Endothelial cell of hepatic sinusoid (primary cell): Measurements from ENCODE around the gene TSR3.
"Not testable (repeated sequence)": the region's sequence is repeated elsewhere in the genome, so short reads cannot be mapped to it uniquely, and the experiment has no call there.

Experiments
- in situ Hi-C: cut with HindIII; loops from 2 replicates; pipeline ENCODE4 v1.10.0; 2017; ENCODE audit warnings: low sequenced_read_pairs

TSR3 gene

DNA sequence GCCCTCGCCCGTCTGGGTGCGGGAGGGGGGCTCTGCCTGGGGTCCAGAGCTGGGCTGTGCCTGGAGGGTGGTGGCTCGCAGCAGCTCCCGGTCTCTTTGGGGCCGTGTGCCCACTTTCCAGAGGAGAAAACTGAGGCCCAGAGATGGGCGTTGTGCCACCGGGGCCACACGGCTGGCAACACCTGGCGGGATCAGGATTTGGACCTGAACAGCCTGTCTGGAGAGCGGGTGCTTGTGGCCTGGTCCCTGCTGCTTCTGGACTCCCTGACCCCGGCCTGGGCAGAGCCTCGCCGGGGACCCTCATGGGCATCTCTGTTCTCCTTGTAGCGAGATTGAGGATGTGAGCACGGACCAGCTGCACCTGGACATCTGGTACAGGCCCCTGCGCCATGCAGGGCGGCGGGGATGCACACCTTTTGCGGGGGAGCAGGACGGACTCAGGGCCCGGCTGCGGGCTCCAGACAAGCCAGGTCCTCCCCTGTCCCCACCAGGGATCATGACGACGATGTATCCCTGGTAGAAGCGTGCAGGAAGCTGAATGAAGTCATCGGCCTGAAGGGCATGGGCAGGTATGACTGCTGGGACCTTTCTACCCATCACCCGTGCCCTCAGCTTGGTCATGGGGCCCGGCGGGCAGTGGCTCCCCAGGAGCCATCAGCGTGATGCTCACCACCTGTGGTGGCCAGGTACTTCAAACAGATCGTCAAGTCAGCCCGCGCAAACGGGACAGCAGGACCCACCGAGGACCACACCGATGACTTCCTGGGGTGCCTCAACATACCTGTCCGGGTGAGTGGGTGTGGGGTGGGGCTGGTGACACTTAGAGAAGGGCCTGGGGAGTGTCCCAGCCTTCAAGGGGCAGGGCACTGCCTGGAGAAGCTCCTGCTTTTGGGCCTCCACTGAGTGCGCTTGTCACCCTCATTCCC, 9.9 kb downstream of the TSR3 start:
- in situ Hi-C loops = no loop called here

DNA sequence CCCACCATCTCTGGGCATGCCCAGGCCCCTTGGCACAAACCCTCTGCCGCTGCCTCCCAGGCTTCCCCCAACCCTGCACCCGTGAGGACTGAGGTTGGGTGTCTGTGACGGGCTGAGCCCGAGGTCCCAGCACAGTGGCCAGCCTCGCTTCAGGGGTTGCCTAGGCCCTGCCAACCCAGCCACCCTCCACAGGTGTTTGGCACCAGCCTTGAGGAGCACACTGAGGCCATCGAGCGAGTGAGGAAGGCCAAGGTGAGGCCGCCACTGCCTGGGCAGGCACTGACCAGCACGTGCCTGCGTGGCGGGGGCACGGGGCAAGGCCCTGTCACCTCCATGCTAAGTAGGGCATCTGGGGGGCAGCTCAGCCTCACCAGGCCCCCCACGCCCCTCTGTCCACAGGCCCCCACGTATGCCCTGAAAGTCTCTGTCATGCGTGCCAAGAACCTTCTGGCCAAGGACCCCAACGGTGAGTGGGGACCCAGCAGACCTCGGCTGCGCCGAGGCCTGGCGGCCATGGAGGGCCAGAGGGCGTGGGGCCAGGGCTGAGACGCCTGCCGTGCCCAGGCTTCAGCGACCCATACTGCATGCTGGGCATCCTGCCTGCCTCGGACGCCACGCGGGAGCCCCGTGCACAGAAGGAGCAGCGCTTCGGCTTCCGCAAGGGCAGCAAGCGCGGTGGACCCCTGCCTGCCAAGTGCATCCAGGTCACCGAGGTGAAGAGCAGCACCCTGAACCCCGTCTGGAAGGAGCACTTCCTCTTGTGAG, 10.8 kb downstream of the TSR3 start:
- in situ Hi-C loops = no loop called here

DNA sequence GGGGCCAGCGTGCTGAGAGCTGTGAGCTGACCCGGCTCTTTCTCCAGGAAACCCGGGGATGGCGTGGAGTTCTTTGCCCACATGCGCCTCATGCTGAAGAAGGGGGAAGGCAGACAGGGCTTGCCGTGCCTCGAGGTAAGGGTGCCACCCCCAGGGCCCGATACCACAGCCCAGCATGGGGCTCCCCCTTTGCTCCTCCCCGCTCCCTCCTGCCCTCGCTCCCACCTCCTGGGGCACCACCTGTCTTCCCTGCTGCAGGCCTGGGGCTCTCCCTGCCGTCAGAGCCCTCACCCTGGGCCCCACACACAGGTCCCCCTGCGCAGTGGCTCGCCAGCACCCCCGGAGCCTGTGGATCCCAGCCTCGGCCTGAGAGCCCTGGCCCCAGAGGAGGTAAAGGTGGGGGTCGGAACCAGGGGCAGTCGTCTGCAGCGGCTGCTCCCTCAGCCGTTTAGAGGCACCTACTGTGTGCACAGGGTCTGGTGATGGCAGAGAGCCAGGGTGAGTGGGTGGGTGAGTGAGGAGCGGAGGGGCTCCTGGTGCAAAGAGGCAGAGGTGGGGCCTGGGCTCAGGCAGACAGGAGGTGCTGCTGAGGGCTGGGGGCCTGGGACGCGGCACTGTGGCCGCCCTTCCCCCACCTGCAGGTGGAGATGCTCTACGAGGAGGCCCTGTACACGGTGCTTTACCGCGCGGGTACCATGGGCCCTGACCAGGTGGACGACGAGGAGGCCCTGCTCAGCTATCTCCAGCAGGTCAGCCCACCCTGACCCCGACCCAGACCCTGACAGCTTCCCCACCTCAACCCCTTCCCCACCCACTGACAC, 12.6 kb downstream of the TSR3 start:
- in situ Hi-C loops = no loop called here

DNA sequence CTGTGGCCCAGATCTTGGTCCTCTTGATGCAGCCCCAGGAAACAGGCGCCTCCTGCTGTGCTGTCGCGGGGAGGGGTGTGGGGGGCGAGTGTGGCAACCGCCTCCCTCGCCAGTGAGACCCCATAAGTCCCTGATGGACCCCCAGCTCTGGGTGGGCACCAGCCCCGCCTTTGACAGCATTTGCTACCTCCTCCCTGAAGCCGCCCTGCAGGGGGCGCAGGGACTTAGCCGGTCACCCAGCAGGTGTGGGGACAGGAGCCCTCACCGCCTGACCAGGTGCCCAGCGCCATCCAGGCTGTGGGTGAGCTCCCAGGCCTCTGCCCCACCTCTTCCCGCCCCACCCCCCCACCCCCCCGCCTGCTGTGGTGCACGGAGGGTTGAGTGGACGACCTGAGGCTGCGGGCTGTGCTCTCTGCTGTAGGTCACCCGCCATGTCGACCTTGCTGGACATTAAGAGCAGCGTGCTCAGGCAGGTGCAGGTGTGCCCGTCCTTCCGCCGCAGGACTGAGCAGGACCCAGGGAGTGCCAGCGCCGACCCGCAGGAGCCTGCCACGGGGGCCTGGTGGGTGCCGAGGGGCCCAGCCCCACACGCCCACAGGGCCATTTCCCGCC, 13.5 kb downstream of the TSR3 start:
- in situ Hi-C loops = no loop called here

DNA sequence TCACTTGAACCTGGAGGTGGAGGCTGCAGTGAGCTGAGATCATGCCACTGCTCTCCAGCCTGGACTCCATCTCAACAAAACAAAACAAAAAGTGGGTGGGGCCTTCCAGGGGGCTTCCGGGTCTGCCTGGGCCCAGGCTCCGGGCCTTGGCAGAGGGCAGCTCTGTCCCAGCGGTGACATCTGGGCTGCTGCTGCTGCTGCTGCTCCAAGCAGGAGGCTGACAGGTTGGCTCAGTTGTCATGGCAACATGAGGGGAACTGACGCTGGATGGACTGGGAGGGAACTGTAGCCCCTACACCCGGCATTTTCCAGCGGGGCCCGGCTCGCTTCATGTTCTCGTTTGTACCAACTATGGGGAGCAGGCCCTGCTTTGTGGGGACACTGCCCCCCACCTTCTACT, 14.2 kb downstream of the TSR3 start:
- in situ Hi-C loops = no loop called here

DNA sequence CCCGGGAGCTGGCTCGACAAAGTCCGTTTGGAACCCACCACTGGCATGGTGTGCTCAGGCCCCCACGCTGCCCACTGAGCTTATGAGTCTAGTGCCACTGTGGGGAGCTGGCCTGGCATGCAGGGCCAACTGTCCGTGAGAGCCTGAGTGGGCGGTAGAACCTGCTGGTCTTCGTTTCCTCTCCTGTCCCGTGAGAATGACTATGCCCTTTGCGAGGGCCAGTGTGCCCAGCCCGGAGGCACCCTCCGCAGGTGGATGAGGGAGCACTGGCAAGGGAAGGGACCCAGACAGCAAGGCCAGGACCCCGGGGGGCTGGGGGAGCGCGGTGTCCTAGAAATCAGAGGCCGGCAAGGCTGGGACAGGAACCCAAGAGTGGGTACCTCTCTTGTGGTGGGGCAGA, 15.1 kb downstream of the TSR3 start:
- in situ Hi-C loops = no loop called here

DNA sequence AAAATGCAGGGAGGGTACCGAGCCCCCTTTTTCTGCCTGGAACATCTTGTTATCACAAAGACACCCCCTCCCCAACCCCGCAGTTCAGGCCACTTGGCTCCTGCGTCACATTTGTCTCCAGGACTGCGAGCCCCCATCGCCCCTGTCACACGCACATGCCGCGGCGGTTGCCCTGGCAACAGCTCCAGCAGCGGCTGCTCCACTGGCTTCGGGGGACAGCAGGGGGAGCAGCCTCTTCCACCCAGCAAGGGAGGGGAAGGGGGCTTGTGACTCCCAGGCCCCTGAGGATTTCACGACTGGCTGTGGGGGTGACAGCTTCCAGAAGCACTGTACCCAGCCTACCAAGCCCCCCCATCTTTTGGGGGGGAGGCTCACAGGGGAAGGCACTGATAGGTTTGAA, 15.7 kb downstream of the TSR3 start:
- in situ Hi-C loops = no loop called here

DNA sequence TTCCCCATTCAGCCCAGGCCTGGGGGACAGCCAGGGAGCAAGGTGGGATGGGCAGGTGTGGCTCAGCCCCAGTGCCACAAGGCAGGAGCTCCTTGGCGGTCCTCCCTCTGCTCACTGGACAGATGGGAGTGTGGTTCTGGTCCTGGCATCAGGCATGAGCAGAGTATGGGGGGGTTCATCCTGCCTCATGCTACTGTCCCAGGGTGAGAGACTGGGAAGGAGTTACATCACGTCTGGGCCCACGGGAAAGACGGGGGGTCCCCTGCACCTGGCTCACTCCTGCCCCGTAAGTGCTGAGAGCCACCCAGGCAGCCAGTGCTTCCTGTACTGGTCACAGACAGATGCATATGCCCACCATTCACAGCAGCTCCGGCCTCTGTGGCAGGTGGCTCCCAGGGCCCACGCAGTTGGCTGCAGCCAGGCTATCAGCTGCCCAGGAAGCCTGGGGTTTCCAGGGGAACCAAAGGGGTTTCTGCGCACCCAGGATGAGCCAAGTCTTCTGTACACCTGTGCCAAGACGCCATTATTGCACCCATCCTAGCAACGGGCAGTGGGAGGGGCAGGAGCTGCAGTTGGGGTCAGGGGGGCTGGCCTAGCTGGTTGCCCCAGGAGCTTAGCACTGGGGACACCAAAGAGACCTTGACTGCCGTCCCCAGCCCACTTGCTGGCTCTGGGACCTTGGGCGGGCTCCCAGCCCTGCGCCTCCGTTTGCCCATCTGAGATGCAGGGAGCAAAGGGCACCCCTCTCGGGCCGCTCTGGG, 16.3 kb downstream of the TSR3 start:
- in situ Hi-C loops = no loop called here

DNA sequence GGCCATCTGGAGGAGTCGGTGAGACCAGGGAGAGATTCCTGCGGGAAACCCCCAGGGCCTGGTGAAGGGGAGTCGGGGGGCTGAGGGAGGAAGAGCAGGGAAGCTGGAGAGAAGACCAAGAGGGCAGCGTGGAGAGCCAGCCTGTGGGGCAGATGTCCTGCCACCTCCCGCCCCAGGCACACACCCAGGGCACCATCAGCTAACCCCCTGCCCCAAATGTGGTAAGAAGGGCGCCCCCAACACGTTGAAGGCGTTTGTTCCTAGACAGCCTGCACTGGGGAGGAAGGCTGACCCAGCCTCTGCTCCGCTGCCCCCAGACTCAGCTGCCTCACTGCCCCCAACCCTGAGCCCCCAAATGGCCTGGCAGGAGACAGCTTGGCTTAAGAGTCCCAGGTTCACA, 16.9 kb downstream of the TSR3 start:
- in situ Hi-C loops = no loop called here

DNA sequence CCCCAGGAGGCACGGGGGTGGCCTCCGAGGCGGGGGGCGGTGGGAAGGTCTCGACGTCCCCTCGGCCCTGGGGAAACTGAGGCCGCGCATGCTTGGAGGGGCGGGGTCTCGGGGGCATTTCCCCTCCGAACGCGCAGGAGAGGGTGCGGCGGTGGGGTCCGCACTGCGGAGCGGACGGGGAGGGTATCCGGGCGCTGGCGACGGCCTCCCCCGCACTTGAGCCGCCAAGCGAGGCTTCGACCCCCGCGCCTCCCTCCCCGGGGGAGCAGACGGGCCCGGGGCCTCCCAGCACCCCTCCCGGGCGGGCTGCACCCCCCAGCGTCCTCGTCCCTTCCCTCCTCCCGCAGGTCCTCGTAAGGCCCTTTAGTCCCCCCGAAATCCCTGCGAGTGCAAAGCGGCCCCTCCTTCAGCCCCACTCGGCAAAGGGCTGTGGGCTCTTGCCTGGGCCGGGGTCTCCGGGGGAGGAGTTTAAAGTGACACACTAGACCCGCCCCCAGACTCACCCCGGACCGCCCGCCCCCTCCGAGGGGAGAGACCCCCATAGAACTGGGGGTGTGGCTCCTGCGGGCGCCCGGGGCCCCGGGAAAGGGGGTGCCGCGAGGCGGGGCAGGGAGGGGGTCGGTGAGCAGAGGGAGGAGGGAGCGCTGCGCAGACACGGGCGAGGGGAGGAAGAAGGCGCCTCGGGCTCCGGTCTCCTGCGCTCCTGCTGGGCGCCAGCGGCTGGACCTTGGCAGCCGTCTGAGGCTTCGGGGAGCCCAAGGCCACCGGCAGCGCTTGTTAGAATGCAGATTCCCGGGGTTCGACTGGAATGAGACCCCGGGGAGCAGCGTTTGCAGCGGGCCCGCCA, 17.6 kb downstream of the TSR3 start:
- in situ Hi-C loops = no loop called here

DNA sequence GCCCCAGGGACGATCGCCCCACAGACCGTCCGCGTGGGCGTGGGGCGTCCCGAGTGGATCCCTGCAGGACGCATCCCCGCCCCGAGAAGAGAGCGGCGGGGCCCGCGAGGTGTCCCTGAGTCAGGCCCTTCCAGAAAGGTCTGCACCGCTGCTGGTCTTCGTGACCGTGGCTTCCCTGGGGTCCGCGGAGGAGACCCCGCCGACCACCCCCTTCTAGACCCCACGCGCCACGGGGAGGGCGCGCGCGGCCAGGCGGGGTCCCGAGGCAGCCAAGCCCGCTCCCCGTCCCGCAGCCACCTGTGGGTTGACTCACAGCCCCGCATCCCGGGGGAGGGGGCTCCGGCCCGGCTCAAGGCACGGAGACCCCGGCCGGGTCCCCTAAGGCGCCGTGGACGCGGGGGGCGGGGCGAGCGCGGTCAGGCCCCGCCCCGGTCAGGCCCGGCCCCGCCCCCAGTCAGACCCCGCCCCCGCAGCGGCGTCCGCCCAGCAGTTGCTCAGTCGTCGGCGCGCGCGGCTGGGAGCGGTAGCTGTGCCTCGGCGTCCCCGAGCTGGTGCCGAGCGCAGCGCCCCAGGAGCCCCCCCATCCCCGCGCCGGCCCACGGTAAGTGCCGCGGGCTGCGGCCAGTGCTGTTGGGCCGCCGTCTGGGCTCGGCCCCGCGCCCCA, 18.4 kb downstream of the TSR3 start, which contains the start of gene BAIAP3:
BAIAP3 (plus strand) TSS at position 497 of the 664 bp plus-strand sequence. CDS start 4,905 bp downstream, outside the sequence.
- in situ Hi-C loops = no loop called here

DNA sequence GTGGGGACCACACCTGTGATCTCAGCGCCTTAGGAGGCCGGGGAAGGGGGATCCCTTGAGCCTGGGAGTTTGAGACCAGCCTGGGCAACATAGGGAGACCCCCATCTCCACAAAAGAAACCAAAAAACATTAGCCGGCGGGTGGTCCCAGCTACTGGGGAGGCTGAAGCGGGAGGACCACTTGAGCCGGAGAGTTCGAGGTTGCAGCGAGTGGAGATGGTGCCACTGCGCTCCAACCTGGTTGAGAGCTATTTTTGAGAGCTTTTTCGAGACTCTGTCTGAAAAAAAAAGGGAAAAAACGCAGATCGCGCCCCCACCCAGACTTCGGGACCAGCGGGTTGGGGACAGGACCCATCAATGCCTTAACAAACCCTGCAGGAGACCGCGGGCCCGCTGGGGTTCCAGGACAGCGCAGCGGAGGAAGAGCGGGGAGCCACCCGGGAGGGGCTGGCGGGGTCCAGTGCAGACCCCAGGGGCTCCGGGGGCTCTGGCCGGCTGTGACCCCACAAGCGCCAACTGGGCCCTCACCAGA, 19.0 kb downstream of the TSR3 start:
- in situ Hi-C loops = no loop called here

DNA sequence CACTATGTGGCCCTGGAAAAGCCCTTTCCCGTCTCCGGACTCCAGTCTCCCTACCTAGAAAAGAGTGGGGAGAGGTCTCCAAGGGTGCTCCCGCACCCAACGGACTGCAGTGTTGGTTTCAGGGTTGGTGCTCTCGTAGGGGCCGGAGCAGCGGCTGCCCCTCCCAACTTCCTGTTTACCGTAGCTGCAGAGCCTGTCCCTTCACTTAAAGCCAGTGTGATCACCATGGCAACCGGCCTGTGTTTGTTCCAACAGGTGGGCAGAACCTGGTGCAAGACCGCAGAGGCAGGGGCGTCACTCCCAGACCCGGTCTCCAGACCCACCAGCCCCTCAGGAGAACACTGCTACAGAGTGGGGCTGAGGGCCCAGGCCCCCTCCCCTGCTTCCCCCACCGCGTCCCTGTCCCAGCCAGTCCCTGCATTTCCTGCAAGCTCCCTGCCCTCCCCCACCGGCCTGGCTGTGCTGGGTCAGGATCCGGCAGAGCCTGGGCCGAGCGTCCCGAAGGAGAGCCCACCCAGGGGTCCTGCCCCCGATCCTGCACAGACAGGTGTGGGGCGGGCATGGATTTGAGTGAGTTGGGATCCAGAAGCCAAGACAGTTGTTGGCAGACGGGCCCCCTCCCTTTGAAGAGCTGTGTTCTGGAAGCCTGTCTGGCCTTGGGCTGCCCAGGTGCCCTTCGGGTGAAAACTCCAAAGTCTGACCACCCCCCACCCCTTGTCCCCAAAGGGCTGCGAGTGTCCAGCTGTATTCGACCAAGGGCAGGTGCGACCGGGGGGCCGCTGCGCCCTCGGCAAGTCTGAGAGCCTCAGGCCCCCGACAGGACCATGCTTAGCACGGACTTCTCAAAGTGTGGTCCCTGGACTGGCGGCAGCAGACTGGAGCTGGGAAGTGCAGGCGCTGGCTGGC, 19.7 kb downstream of the TSR3 start:
- in situ Hi-C loops = no loop called here

DNA sequence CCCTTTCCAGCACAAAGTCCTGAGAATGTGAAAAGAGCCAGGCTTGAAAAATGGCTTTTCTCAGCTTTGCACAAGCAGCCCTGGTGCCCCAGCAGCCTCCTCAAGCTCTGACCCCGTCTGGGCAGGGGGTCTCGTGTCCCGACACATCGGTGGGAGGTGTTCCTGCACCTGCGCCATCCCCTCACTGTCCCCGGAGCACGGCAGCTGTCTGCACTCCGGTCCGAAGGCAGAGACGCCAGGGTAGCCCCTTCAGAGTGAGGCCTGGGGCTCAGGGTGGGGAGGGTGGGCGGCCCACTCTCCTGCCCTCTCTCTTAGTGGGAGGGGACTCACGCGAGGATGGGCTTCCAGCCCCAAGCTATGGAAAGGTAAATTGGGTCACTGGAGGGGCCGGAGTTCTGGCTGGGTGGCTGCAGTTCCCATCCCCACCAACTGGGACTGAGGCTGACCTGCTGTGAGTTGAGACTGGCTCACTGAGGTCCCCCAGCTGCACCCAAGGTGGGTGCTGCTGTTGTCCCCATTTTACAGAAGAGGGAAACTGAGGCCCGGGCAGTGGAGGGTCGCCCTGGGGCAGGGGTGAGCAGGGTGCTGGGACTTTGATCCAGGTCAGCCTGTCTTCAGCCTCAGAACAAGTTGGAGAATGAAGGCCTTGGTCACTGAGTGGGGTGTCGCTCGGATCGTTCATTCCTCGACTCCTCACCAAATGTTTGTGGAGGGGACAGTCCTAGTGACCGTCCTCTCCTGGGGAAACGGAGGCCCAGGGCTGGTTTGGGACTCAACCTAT, 20.6 kb downstream of the TSR3 start:
- in situ Hi-C loops = no loop called here

DNA sequence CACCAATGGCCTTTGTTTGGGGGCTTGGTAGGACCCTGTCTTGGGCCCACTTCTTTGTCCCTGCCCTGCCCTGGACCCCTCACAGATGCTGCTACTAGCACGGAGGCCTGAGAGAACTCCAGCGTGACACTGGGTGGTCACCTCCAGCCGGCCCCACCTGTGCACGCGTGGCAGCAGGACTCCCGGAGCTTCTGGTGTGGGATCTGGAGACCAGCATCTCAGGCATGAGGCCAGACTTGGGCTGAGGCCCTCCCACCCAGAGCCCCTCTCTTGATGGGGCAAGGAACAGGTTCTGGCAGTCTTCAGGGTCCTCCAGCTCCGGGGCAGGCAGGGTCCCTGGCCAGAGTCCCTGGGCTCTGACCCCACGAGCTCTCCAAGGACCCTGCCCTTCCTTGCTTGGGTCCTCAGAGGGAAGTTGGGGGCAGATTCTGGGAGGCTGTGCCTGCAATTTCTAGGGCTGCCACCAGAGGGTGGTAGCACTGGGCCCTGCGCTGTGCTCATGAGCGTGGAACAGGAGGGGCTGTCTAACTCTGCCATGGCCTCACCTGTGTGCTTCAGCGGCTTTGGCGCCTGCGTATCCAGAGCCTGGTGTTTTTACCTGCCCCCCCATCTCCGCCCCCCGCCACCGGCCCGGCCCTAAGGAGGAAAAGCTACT, 21.3 kb downstream of the TSR3 start:
- in situ Hi-C loops = no loop called here

DNA sequence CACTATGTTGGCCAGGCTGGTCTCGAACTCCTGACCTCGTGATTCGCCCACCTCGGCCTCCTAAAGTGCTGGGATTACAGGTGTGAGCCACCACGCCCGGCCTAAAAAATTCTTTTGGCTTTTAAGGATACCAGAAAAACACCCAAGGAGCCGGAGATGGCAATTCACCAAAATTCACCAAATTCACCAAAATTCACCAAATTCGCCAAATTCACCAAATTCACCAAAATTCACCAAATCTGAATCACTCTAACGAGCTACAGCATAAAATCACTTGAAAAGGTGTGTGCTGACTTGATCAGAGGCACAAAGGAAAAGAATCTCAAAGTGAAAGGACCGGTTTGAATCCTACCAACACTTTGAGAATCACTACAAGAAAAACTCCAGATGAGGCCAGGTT, 22.7 kb downstream of the TSR3 start:
- in situ Hi-C loops = not testable (repeated sequence)
